Gastrocnemius medialis (tissue), 4 donors: Measurements from ENCODE around the gene SMURF1. TPM values are rescaled to one million over a fixed set of nuclear protein-coding genes. Genes with fewer than 3 reads are reported as not detected.

Source experiments
- ATAC-seq, 2 donors: fragments of 150-250 bp; one replicate each; pipeline ENCODE4 v1.9.1; 2016
- DNase-seq, 2 donors: peaks; one replicate each; pipeline ENCODE4 v3.0.0-alpha.2; 2019
- H3K27ac ChIP-seq, 4 donors: fragments of 200-600 bp; sonication (generic); 1 replicate in 1 of 4; 2 replicates in 3 of 4; pipeline ENCODE4 v1.5.1; 2016 to 2018; ENCODE audit warnings: mild to moderate bottlenecking in 2 of 4, moderate library complexity in 1 of 4
- H3K27me3 ChIP-seq, 3 donors: fragments of 200-600 bp; sonication (generic) in 2 of 3; 1 replicate in 1 of 3; 2 replicates in 2 of 3; pipeline versions ENCODE4 v1.5.1 to v1.6.0; 2016 to 2019; ENCODE audit warnings: mild to moderate bottlenecking in 1 of 3, moderate library complexity in 1 of 3
- H3K36me3 ChIP-seq, 2 donors: fragments of 200-600 bp; sonication (generic) in 1 of 2; one replicate each; pipeline ENCODE4 v1.5.1; 2017 to 2018
- H3K4me1 ChIP-seq, 2 donors: fragments of 200-600 bp; sonication (generic) in 1 of 2; one replicate each; pipeline ENCODE4 v1.5.1; 2016 to 2017; ENCODE audit warnings: mild to moderate bottlenecking in 2 of 2
- H3K4me3 ChIP-seq, 4 donors: fragments of 200-600 bp; sonication (generic) in 3 of 4; 1 replicate in 1 of 4; 2 replicates in 3 of 4; pipeline ENCODE4 v1.5.1; 2016 to 2019; ENCODE audit warnings: mild to moderate bottlenecking in 2 of 4
- H3K9me3 ChIP-seq, 3 donors: fragments of 200-600 bp; sonication (generic) in 2 of 3; 1 replicate in 1 of 3; 2 replicates in 2 of 3; pipeline ENCODE4 v1.5.1; 2016 to 2019
- POLR2A ChIP-seq, 2 donors: fragments of 450-650 bp; IDR thresholded peaks; one replicate each; pipeline ENCODE4 v1.6.1; 2017; ENCODE audit warnings: antibody characterized with exemption in 2 of 2, mild to moderate bottlenecking in 2 of 2, moderate library complexity in 2 of 2
- in situ Hi-C, 4 donors: fragments of 200-750 bp; cut with MboI; loops; one replicate each; pipeline versions ENCODE4 v1.15.0 to v1.8.0; 2017; ENCODE audit warnings: low sequenced_read_pairs in 4 of 4
- intact Hi-C: fragments of 100-400 bp; cut with DNase I; formaldehyde crosslinking; loops from one replicate; pipeline ENCODE4 v1.15.1; 2023; ENCODE audit warnings: low total_unique reads
- total RNA-seq, 4 donors: library from RNA; depleted of rRNA; stranded (reverse); fragments of >200 nt; gene quantifications; one replicate each; pipeline versions ENCODE4 v1.1.0 to v1.2.3, GENCODE V29; 2016
- TF ChIP-seq, protein P1 (sequence below), 5 experiments: fragments of 450-650 bp in 3 of 5; fragments of 200-600 bp in 2 of 5; sonication (generic) in 2 of 5; IDR thresholded peaks in 4 of 5; conservative IDR thresholded peaks in 1 of 5; 1 replicate in 4 of 5; 2 replicates in 1 of 5; pipeline ENCODE4 v1.5.1; 2016 to 2019; ENCODE audit warnings: antibody characterized with exemption in 5 of 5, mild to moderate bottlenecking in 3 of 5, moderate library complexity in 3 of 5

SMURF1 gene
- total RNA-seq, 4 donors from 2014 or later: 15.4 to 44.8 (median 18.3) TPM

DNA sequence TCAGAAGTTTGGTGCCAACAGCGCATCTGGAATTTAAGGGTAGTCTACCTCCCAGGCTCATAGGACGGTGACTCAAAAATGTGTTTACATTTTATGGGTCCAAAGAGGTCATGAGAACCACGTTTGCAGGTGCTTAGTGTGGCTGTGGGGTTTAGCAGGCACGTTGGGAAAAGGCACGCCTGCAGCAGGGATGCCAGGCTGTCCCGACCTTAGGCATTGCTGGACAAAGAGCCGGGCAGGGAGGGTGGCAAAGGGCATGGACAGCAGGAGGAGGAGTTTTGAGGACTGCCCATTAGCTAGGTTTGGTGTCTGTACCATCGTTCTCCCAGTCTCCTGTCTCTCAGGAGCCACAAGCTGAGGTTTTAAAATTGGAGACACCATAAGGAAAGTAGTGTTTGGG, 161.2 kb downstream of the SMURF1 start:
- no peaks in the 10 kb centered on the region for H3K27me3 ChIP-seq
- no peaks in the 10 kb centered on the region for H3K4me1 ChIP-seq
- intact Hi-C loops: no loop called here
- H3K36me3 ChIP-seq: peaks cover 5 to 97% of the 10 kb centered on the region in 2 donors
- H3K9me3 ChIP-seq: no peaks in the 10 kb centered on the region
- no peak overlapping the region for H3K27ac ChIP-seq
- DNase-seq (no peak), ATAC-seq (no peak)
- TF ChIP-seq, protein P1, sequence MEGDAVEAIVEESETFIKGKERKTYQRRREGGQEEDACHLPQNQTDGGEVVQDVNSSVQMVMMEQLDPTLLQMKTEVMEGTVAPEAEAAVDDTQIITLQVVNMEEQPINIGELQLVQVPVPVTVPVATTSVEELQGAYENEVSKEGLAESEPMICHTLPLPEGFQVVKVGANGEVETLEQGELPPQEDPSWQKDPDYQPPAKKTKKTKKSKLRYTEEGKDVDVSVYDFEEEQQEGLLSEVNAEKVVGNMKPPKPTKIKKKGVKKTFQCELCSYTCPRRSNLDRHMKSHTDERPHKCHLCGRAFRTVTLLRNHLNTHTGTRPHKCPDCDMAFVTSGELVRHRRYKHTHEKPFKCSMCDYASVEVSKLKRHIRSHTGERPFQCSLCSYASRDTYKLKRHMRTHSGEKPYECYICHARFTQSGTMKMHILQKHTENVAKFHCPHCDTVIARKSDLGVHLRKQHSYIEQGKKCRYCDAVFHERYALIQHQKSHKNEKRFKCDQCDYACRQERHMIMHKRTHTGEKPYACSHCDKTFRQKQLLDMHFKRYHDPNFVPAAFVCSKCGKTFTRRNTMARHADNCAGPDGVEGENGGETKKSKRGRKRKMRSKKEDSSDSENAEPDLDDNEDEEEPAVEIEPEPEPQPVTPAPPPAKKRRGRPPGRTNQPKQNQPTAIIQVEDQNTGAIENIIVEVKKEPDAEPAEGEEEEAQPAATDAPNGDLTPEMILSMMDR (IDR thresholded peaks at IDR 0.05 in 4 of 5, conservative IDR thresholded peaks at IDR 0.05 in 1 of 5): no peak
- TF ChIP-seq POLR2A (IDR thresholded peaks at IDR 0.05): no peak
- in situ Hi-C loops: no loop called here
- H3K4me3 ChIP-seq: no peak overlapping the region

- intact Hi-C loops (no loop called here), in situ Hi-C loops (no loop called here)
- no peak overlapping the region for H3K27ac ChIP-seq
- no peak overlapping the region for H3K4me3 ChIP-seq
- peaks cover 5 to 99% of the 10 kb centered on the region in 2 donors for H3K36me3 ChIP-seq
- ATAC-seq (no peak), DNase-seq (no peak)
- no peaks in the 10 kb centered on the region for H3K27me3 ChIP-seq
- no peaks in the 10 kb centered on the region for H3K9me3 ChIP-seq
- TF ChIP-seq, protein P1 (IDR thresholded peaks at IDR 0.05 in 4 of 5, conservative IDR thresholded peaks at IDR 0.05 in 1 of 5): no peak
- TF ChIP-seq POLR2A (IDR thresholded peaks at IDR 0.05): no peak
- H3K4me1 ChIP-seq: no peaks in the 10 kb centered on the region
These were observed 162.2 kb downstream of the SMURF1 start for GRCh38 chr7:98981701-98982100.

DNA sequence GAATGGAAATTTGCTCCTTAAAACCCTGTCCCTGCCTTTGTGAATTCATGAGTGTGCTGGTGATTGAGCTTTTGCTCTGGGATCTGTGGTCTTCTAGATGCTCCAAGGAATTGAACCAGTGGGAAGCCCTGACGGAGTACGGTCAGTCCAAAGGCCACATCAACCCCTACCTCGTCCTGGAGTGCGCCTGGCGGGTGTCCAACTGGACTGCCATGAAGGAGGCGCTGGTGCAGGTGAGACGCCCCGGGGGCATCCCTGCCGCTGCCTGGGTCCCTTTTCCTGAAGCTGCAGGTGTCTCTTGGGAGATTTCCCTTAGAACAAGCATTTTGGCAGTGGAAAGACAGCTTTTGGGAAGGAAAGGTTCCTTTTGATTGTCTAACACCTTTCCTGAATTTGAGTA, 165.2 kb downstream of the SMURF1 start:
- Histone ChIP-seq H3K4me3 (no peak overlapping the region), H3K4me1 (peaks cover 0 to 4% of the 10 kb centered on the region in 2 donors), H3K9me3 (no peaks in the 10 kb centered on the region), H3K27me3 (no peaks in the 10 kb centered on the region), H3K36me3 (peaks cover 2 to 94% of the 10 kb centered on the region in 2 donors), H3K27ac (no peak overlapping the region)
- intact Hi-C loops: no loop called here
- TF ChIP-seq, protein P1 (IDR thresholded peaks at IDR 0.05 in 4 of 5, conservative IDR thresholded peaks at IDR 0.05 in 1 of 5): no peak
- no peak for TF ChIP-seq POLR2A (IDR thresholded peaks at IDR 0.05)
- DNase-seq (no peak), ATAC-seq (no peak)
- in situ Hi-C loops: no loop called here

Other genes with a start within 250 kb of the SMURF1 start
- gene KPNA7, start 64.0 kb upstream of the SMURF1 start, total RNA-seq: not detected
- not detected for gene MYH16, start 128.7 kb upstream of the SMURF1 start, total RNA-seq
- 10 to 100 TPM; 37.0 to 58.8 (median 44.1) TPM for gene ARPC1A, start 181.8 kb upstream of the SMURF1 start, total RNA-seq
- gene ARPC1B, start 230.6 kb upstream of the SMURF1 start, total RNA-seq: 10 to 100 TPM; 24.7 to 38.7 (median 30.8) TPM